WERI-Rb-1 (cell line): Measurements from ENCODE around the gene TBPL1.

Experiments
- DNase-seq: peaks from one replicate; pipeline ENCODE4 v3.0.0-alpha.2; 2020
- H3K27ac ChIP-seq: fragments of 250-450 bp; sonication (Bioruptor Pico); 2 replicates; pipeline ENCODE4 v1.5.1; 2020; ENCODE audit warnings: mild to moderate bottlenecking, moderate library complexity
- H3K27me3 ChIP-seq: fragments of 250-450 bp; sonication (Bioruptor Pico); 2 replicates; pipeline ENCODE4 v1.5.1; 2021; ENCODE audit warnings: mild to moderate bottlenecking, low read depth, moderate library complexity; ENCODE audit not compliant: insufficient read depth, severe bottlenecking
- H3K36me3 ChIP-seq: fragments of 250-450 bp; sonication (Bioruptor Pico); 2 replicates; pipeline ENCODE4 v1.5.1; 2020; ENCODE audit warnings: mild to moderate bottlenecking, moderate library complexity
- H3K4me3 ChIP-seq: 2 replicates; pipeline ENCODE4 v1.5.1; 2011; ENCODE audit warnings: low read depth, mild to moderate bottlenecking, control low read depth, low read length
- H3K9me3 ChIP-seq: fragments of 250-450 bp; sonication (Bioruptor Pico); 2 replicates; pipeline ENCODE4 v1.5.1; 2021; ENCODE audit warnings: mild to moderate bottlenecking, moderate library complexity; ENCODE audit not compliant: severe bottlenecking
- CTCF ChIP-seq: IDR thresholded peaks from 2 replicates; pipeline ENCODE4 v1.5.1; 2011; ENCODE audit warnings: low read depth, mild to moderate bottlenecking, control low read depth, inconsistent platforms, low read length

The TBPL1 gene

GRCh38 chr6:134009876-134010275, 56.9 kb downstream of the TBPL1 start:
- H3K9me3 ChIP-seq, result no peaks in the 10 kb centered on the region
- no peaks in the 10 kb centered on the region for H3K27me3 ChIP-seq
- no peak overlapping the region for H3K27ac ChIP-seq
- TF ChIP-seq CTCF, result no peak
- H3K4me3 ChIP-seq, result no peak overlapping the region
- no peaks in the 10 kb centered on the region for H3K36me3 ChIP-seq
- no peak for DNase-seq

- no peak for TF ChIP-seq CTCF
- no peak for DNase-seq
- H3K9me3 ChIP-seq, result no peaks in the 10 kb centered on the region
- H3K27ac ChIP-seq, result no peak overlapping the region
- no peaks in the 10 kb centered on the region for H3K36me3 ChIP-seq
- no peaks in the 10 kb centered on the region for H3K27me3 ChIP-seq
- no peak overlapping the region for H3K4me3 ChIP-seq
Measured at GRCh38 chr6:134010400-134010799, 57.4 kb downstream of the TBPL1 start.

GRCh38 chr6:134010974-134011373, 58.0 kb downstream of the TBPL1 start:
- Histone ChIP-seq H3K36me3 (no peaks in the 10 kb centered on the region), H3K4me3 (no peak overlapping the region), H3K27ac (no peak overlapping the region), H3K9me3 (no peaks in the 10 kb centered on the region), H3K27me3 (no peaks in the 10 kb centered on the region)
- TF ChIP-seq CTCF, result no peak
- DNase-seq, result no peak

GRCh38 chr6:134014588-134015137, 61.6 kb downstream of the TBPL1 start:
- Histone ChIP-seq H3K27ac (no peak overlapping the region), H3K4me3 (no peak overlapping the region), H3K27me3 (no peaks in the 10 kb centered on the region), H3K36me3 (no peaks in the 10 kb centered on the region), H3K9me3 (no peaks in the 10 kb centered on the region)
- no peak for TF ChIP-seq CTCF
- DNase-seq, result no peak

GRCh38 chr6:134015719-134016557, 62.9 kb downstream of the TBPL1 start:
- H3K4me3 ChIP-seq, result no peak overlapping the region
- H3K27me3 ChIP-seq, result no peaks in the 10 kb centered on the region
- no peaks in the 10 kb centered on the region for H3K36me3 ChIP-seq
- H3K27ac ChIP-seq, result no peak overlapping the region
- DNase-seq, result no peak
- no peaks in the 10 kb centered on the region for H3K9me3 ChIP-seq
- no peak for TF ChIP-seq CTCF

- no peaks in the 10 kb centered on the region for H3K36me3 ChIP-seq
- H3K27me3 ChIP-seq, result no peaks in the 10 kb centered on the region
- DNase-seq, result no peak
- H3K9me3 ChIP-seq, result no peaks in the 10 kb centered on the region
- H3K27ac ChIP-seq, result no peak overlapping the region
- no peak overlapping the region for H3K4me3 ChIP-seq
- TF ChIP-seq CTCF, result no peak
Measured at GRCh38 chr6:134016558-134016814, 63.5 kb downstream of the TBPL1 start.
